NCI-H2196 treated with DMSO at 0.1 percent for 48 hours (cell line): ENCODE data around the gene GTSE1.

Experiments
- DNase-seq: peaks from one replicate; lab custom pipeline; 2025; ENCODE audit not compliant: unreplicated experiment; lab: John Stamatoyannopoulos, UW

GTSE1 gene

DNA sequence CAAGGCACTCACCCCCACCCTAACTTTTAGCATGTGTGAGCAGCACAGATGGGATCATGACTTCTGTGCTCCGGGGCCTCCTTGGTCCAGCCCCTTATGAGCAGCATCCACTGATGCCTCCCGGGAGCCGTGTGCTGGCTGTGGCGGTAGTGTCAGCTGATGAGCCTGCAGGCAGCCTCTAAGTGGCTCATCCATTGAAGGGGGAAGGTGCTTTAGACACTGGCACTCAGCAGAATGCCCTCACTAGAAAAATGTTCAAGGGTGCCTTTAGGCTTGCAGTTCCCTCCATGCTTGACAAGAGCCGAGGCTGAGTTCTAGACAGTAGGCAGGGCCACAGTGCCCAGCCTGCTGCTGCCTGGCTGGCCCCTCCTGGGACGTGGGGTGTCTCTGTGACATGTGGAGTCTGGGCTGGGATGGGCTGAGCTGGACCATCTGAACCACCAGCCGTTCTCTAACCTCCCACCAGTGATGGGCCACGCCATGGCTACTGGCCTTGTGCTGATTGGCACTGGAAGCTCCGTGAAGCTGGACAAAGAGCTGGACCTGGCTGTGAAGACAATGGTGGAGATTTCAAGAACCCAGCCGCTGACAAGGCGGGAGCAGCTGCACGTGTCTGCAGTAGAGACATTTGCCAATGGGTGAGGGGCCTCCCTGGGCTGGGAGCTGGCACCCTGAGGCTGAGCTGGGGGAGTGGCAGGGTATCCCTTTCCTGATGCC is 23.1 kb upstream of the GTSE1 start:
- DNase-seq: no peak

DNA sequence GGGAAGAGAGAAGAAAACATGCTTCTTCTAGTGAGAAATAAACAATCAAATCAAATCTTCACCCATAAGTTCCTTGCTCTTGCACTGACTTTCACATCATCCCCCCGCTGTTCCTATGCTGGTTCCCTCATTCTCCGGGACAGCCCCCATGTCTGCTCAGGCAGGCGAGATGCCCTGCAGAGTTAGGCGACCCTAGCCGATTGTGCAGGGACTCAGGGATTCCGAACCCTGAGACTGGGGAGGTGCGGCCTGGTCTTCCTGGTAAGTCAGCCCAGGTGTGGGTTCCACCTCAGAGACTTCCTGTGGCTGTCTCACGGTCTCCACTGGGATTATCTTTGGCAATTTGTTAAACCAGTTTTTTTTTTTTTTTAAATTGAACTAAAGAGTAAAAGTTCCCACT is 22.3 kb upstream of the GTSE1 start:
- DNase-seq: no peak

DNA sequence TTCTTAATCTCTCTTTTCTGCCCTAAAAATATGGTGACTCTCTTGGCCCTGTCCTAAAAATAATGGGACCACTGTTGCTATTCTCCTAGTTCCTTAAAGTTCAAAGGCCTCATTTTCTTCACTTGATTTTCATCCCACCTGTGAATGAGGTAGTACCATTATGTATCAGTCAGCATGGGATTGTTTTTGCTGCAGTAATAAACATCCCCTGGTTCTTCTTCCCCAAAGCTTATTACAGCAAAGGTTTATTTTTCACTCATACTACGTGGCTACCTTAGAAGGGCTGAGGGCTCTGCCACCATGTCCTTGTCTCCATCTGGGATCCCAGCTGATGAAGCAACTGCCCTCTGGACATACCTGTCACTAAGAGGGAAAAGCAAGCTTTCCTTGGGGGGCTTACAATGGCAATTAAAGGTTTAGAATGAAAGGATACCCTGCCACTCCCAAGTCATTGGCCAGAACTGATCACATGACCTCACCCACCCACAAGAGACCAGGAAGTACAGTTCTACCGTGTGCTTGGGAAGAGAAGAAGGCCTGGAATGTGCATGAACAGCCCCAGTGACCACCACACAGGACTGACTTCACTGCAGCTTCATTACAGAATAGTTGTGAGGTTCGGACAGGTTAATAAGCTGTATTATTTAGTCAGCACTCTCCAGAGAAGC is 21.1 kb upstream of the GTSE1 start:
- DNase-seq: no peak

DNA sequence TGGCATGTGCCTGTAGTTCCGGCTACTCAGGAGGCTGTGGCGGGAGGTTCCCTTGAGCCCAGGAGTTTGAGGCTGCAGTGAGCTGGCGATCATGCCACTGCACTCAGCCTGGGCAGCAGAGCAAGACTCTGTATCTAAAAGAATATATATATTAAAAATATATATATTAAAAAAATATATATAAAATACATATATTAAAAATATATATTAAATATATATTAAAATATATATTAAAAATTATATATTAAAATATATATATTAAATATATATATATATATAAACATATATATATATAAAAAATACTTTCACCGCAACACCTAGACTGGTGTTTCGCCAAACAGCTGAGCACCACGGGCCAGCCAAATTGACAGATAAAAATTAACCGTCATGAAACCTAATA is 20.1 kb upstream of the GTSE1 start:
- no peak for DNase-seq

DNA sequence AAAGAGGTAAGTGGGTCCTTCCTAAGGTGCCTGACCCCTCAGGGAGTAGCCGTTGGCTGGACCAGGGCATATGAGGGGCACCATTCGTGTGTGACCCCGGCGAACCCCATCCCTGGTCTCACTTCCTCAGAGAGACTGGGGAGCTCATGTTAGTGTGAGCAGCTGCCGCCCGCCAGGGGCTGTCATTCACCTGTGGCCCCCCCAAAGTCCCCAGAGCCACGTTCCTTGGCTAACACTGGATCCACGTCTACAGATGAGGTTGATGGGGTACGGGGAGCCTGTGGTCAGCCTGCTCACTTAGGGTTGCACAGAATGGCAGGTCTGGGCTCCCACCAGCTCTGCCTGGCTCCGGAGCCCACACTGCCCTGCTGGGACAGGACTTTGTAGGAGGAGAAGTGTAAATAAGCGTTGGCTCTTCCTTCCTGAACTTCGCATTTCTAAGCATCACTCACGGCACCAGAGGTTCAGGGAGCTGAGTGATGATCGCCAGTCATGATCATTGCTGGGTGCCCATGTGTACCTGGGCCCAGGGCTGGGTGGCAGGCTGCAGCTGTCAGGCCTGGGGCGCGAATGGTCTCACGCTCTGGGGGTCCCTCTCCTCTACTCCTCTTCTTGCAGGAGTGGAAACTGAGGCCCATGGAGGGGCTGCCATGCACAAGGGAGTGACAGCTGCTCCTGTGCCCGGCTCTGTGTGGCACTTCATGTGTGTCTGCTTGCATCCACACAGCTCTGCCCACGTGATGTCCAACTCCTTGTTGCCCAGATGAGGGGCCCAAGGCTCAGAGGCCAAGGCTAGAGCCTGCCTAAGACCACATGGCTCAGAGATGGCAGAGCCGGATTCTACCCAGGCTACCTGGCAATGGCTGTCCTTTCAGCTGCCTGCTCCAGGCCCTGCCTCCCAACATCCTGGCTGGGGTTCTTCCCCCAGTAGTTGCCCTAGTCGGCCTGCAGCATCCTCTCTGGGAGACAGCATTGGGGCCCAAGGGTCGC is 17.7 kb upstream of the GTSE1 start:
- no peak for DNase-seq

DNA sequence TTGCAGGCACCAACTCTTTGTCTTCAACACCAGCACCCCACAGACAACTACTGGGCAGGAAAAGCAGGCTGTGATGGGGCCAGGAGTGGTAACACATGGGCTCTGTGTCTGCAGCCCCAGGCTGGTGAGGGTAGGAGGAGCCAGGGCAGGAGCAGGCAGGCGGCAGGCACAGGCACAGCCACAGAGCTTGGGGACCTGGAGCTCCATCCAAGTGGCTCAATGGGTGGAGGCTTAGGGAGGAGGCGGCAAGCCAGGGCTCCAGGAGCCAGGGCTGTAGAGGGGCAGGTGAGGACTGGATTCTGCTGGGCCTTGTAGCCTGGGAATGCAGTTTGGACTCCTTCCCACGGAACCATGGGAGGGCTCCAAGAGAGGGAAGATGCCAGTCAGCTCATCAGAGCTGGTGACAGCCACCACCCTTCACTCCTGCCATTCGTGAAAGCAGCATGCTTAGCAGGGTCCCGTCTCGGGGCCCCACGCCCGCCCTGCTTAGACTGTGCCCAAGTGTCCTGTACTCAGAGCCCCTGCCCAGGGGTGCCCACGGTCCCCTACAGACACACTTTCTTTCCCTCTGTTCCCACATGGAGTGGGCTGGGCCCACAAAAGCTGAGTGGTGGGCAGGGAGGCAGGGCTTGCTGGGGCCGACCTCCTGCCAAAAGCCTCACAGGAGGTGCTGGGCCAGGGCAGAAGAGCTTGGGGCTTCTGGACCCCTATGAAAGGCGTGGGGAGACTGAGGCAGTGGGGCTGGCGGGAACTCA is 16.4 kb upstream of the GTSE1 start:
- no peak for DNase-seq

DNA sequence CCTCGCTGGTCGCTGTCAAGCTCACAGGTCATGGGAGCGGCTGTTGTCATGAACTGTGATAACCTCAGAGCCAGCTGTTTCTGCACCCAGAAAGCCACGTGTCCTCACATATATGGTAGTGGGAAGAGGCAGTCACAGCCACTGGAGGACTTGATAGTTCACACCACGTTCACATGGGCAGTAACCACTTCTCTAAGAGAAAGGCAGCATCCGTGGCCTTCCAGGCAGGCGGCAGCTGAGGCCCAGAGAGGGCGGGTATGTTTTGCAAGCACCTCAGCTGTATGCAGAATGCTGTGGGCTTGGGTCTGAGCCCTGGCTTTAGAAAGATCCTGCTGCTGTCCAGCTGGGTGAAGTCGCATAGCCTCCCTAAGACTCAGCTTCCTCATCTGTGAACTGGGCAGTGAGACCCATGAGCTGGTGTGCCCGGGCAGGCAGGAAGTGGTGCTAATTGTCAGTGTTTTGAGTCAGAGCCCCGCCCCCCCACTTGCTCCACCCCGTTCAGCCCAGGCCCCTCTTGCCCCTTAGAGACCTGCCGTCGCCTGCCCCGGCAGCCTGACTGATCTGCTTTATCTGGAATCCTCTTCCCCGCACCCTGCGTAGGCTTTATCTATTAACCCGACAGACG is 15.6 kb upstream of the GTSE1 start:
- DNase-seq: no peak

DNA sequence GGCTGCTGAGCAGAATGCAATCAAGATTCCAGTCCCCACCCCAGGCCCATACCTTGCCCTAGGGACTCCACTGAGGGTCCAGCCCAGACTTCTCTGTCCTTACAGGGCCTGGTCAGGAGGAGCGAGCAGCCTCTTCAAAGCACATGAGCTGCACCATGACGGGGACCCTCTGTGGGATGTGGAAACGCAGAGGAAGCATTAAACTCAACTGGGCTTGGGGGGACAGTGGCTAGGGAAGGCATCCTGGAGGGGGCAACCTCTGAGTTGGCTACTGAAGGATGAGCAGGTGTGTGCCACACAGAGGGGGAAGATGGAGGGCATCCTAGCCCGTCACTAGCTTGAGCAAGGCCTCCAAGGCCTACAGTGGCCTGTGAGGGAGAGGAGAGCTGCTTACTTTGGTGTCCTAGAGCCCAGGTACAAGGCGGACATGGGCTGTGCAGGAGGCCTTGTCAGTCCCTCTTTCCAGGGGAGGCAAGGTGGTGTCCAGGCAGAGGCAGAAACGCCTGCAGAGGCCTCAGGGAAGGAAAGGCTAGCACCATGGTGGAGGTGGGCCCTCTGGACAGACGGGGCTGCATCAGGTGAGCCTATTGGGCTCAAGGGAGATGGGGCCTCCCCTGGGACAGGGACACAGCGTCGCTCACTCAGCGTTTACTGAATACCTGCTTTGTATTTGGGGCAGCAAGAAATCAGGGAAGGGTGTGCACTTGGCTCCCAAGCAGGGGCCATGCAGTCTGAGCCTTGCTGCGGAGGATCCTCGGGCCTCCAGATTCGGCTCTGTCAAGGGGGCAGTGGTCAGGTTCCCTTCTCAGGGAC is 14.6 kb upstream of the GTSE1 start:
- no peak for DNase-seq

DNA sequence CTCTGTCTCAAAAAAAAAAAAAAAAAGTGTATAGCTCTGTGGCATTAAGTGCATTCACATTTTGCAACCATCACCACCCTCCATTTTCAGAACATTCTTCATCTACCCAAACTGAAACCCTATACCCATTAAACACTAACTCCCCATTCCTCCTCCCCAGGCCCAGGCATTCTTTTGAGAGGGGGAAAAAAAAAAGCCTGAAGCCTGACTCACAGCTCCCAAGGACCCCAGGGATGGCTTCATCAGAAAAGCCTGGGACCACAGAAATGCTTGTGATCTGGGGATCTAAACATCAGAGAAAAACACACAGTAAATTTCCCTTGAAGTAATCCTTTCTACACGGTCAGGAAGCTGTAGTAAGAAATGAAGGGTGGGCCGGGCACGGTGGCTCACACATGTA is 10.7 kb upstream of the GTSE1 start:
- no peak for DNase-seq

DNA sequence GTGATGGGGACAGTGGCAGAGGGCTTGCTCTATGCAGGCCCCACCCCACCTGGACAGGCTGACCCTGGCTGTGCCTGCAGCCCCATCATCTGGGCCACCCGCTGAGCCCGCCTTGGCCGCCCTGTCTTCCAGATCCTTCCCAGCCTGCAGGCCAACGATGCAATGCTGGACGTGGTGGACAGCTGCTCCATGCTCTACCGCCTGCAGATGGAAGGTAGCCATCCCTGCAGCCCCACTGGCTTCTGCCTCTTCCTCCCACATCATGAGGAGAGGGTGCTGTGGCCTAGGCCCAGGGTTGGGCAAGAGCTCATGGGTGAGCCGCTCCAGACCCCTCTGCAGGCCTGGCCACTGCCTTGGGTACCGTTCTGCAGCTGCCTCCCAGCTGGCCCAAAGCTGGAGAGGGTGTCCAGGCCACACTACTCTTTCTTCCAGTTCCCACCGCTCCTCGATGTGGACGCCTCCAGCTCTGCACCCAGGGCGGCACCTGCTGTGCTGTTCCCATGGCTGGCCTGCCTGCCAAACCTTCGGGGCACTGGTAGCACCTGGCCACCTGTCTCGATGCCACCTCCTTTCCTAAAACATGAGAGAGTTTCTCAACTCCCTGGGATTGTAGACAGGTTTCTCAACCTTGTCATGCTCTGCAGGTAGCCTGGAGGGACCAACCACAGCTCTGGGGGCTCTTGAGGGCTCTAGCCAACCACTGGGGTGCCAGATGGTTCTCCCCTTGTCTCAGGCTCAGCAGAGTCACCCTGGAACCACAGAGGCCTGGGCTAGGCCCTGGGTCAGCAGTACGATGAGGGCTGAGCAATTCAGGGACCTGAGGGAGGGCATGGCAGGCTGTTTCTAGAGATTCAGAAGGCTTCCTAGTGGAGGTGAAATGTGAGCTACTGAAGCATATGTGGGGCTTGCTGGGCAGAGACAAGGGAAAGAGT is 9.5 kb upstream of the GTSE1 start:
- DNase-seq: no peak

DNA sequence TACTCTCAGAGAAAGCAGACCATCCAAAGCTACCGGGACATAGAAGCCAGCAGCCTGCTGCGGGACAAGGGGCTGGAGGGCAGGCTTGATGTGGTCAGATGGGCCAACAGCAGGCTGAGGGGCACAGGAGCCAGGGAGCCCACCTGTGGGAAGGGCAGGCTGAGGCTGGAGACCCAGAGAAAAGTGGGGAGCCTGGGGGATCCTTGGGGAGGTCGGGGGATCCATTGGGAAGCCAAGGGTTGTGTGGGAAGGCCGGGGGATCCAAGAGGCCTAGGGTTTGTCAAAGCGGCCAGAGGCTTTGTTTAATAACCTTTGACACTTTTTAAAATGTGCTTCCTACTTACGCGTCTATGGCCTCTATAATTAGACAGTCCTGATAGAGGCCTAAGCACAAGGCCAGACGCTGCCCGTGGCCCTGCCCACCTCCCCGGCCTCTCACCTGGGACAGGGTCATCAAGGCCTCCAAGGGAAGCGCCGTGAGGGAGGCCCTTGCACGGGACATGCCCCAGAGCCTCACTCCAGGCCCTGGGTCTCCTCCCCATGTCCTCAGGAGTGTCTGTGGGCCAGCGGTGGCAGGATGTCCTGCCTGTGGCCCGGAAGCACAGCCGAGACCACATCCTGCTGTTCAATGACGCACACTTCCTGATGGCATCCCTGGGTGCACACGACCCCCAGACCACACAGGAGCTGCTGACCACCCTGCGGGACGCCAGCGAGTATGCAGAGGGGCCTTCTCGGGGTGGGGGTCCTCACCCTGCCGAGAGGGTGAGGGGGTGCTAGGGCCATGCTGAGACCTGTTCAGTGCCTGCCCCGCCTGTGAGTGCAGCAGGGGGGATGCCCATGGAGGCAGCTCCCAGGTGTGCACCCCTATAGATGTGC is 8.6 kb upstream of the GTSE1 start:
- no peak for DNase-seq

DNA sequence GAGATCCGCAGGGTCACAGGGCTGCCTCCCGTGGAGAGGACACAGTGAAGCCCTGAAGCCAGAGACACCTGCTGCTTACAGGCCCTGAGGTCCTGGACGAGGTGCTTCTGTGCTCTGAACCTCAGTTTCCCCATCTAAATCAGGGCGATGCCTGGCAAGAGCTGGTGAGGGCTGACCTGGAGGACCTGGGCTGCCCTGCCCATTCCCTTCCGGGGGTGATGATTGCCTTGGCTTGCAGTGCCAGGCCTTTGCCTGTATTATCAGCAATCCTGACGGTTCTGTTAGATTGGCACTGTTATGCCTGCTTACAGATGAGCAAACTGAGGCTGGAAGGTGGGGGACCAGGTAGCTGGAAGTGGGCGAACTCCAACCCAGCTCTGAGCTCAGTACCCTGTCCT is 7.8 kb upstream of the GTSE1 start:
- DNase-seq: no peak

DNA sequence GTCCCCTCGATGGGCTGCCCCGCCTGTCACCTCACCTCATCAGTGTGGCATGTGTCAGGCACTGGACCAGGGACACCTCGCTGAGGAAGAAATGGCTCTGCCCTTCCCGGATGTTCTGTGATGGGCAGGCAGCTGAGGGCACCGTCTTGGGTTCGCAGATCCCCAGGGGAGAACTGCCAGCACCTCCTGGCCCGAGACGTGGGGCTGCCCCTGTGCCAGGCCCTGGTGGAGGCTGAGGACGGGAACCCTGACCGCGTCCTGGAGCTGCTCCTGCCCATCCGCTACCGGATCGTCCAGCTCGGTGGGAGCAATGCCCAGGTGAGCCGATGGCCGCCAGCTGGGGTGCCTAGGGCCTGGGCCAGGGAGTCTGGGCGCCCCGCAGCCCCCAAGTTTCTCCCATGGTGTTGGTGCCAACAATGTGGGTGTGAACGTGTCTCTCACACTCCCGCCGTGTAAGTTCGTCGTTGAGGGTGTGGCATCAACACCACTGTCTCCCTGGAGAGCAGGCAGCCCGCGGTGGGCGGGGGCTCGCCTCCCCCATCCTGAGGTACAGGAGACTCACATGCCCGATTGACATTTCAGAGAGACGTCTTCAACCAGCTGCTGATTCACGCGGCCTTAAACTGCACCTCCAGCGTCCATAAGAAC is 7.3 kb upstream of the GTSE1 start:
- DNase-seq: no peak

DNA sequence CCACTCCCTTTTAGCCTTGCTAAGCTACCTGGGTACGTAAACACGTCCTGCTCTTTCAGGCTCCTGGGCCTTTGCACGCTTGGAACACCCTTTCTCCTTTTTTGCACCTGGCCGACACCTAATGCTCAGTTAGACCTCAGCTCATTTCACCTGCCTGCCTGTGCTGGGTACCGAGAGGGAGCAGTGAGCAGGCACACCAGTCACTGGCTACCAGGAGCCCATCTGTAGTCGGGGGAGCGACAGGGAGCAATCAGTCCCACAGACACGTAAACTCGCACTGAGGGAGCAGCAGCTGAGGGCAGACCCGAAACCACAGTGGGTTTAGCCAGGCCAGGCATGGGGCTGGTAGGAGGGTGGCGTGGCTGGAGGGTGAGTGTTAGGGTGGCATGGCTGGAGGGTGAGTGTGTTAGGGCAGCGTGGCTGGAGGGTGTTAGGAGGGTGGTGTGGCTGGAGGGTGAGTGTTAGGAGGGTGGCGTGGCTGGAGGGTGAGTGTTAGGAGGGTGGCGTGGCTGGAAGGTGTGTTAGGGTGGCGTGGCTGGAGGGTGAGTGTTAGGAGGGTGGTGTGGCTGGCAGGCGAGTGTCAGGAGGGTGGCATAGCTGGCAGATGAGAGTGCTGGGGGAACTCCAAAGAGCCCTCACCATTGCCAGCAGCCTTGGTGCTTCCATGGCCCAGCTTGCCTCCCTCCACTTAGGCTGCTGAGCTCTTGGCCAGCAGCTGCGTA is 6.4 kb upstream of the GTSE1 start:
- DNase-seq: no peak

DNA sequence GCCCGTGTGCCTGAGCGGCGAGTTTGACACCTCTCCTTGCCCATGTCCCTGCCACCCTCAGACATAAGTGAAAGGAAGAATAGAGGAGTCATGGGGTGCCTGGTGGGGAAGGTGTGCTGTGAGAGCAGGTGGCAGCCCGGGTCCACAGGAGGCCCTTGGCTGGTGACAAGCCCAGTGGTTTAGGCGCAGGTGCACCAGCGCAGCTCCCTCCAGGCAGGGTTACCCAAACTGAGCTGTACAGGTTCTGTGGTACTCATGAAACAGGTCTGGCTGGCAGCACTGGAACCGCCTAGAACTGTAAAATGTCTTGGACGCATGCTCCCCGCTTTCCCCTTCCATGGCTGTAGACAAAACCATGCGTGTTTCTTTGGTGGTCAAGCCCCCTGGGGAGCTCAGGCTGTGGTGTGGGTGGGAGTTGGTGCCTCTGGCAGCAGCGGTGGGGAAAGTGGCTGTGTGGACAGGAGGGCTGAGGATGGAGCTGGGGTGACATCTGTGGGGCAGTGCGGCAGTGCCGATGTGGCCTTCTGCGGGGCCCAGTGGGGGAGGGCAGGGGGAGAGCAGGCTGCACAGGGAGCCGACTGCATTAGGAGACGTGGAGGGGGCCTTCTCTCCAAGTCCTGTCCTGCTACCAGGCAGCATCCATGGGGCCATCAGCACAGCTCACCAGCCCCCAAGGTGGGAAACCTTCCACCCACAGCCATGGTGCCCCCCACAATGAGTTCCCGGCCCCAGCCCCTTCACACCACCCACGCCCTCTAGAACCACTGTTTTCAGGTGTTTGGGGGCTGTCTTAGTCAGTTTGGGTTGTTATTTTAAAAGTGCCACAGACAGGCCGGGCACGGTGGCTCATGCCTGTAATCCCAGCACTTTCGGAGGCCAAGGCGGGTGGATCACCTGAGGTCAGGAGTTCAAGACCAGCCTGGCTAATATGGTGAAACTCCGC is 5.6 kb upstream of the GTSE1 start:
- DNase-seq: no peak
